Adrenal gland (tissue), 5 donors: Measurements from ENCODE around the gene PLOD2.

Source experiments
- CTCF ChIP-seq, 6 experiments: fragments of 450-650 bp in 4 of 6; fragments of 200-600 bp in 2 of 6; sonication (generic) in 1 of 6; IDR thresholded peaks; 1 replicate in 5 of 6; 2 replicates in 1 of 6; pipeline versions ENCODE4 v1.5.1 to v1.8.0; 2016 to 2021; ENCODE audit warnings: antibody characterized with exemption in 6 of 6, mild to moderate bottlenecking in 2 of 6, moderate library complexity in 1 of 6
- POLR2A ChIP-seq, 2 donors: fragments of 450-650 bp; IDR thresholded peaks; one replicate each; pipeline ENCODE4 v1.6.1; 2017; ENCODE audit warnings: antibody characterized with exemption in 2 of 2, mild to moderate bottlenecking in 2 of 2, moderate library complexity in 1 of 2
- donor health status: DM: no; HTN: no; CAD: no.

- no peak for TF ChIP-seq POLR2A (IDR thresholded peaks at IDR 0.05)
- TF ChIP-seq CTCF (IDR thresholded peaks at IDR 0.05), result no peak
These were observed 45.4 kb downstream of the PLOD2 start for GRCh38 chr3:146115619-146116018.
